Stimulated activated CD4-positive, alpha-beta T cell treated with anti-CD3 and anti-CD28 coated beads, Interleukin-4, amount 100 ng/mL, for 1 hour (primary cell): Measurements from ENCODE around the gene SOCS6.
"Not testable (repeated sequence)": the region's sequence is repeated elsewhere in the genome, so short reads cannot be mapped to it uniquely, and the experiment has no call there.

Experiments used
- DNase-seq: peaks from one replicate; pipeline ENCODE4 v3.0.0-alpha.2; 2020

Gene SOCS6, protein sequence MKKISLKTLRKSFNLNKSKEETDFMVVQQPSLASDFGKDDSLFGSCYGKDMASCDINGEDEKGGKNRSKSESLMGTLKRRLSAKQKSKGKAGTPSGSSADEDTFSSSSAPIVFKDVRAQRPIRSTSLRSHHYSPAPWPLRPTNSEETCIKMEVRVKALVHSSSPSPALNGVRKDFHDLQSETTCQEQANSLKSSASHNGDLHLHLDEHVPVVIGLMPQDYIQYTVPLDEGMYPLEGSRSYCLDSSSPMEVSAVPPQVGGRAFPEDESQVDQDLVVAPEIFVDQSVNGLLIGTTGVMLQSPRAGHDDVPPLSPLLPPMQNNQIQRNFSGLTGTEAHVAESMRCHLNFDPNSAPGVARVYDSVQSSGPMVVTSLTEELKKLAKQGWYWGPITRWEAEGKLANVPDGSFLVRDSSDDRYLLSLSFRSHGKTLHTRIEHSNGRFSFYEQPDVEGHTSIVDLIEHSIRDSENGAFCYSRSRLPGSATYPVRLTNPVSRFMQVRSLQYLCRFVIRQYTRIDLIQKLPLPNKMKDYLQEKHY

GRCh38 chr18:70288851-70289328 lies at the start of gene SOCS6:
Gene SOCS6 (plus strand): TSS chr18:70289045. CDS start chr18:70324669, 35,624 bp downstream.
- DNase-seq: peak; percentile 21

DNA sequence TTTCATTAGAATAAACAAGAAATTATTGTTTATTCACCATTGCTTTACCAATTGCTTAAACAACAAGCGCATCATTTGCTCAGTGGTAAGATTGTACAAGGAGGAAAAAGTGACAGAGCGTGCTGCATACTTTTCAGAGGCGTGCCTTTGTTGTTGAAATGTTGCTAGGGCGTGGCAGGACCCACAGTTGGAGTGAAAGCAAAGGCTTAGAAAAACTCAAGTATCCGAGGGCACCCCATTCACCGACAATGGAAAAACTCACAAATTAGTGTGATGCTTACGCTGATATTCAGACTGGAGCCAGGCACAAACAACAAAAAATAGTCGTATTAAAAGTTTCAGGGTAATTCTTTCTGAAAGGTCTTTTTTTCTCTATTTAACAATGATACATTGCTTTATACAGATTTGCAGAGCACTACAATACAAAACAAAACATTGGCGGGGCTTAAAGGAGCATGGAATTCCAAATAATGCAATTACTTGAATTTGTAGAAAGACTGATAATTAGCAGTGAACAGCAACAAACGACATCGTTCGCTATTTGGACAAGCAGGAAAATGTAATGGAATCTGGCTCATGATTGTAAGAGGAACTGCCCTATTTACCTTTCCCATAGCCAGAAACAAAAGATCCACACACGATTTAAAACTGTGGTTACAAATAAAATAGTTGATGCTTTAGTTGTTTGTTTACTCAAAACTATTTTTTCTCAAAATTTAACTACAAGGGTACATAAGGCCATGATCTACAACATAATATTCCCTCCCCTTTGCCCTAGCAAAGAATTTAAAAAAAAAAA lies 45.5 kb upstream of the SOCS6 start:
- DNase-seq: no peak

- no peak for DNase-seq
These were observed 42.8 kb upstream of the SOCS6 start for GRCh38 chr18:70246061-70246466.

GRCh38 chr18:70249118-70249517 lies 39.7 kb upstream of the SOCS6 start:
- no peak for DNase-seq

DNA sequence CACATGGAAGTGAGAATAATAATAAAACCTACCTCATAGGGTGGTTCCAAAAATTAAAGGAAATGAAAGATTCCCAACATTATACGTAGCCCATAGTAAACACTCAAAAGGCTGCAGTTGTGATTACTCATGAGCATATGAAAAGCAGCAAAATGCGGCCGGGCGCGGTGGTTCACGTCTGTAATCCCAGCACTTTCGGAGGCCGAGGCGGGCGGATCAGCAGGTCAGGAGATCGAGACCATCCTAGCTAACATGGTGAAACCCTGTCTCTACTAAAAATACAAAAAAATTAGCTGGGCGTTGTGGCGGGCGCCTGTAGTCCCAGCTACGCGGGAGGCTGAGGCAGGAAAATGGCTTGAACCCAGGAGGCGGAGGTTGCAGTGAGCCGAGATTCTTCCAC lies 39.0 kb upstream of the SOCS6 start:
- DNase-seq: not testable (repeated sequence)

- no peak for DNase-seq
These were observed 38.1 kb upstream of the SOCS6 start for GRCh38 chr18:70250781-70251180.

GRCh38 chr18:70256184-70256583 lies 32.7 kb upstream of the SOCS6 start:
- DNase-seq: no peak

GRCh38 chr18:70256994-70257393 lies 31.9 kb upstream of the SOCS6 start:
- no peak for DNase-seq

DNA sequence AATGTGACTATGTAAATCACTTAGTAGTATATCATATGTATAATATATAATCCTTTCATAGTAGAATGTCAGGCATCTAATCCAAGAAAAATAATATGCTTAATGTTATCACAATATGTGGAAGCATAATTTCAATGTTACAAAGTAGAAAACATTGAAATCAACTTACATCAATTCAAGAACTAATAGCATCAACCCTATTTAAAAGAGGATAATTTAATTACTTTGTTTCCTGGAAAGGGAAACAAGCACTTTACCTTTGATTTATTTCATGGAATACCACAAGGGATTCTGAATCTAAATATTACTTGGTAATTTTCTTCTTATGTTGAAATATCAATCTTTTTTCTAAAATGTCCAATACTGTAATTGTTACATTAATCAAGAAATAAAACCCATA lies 30.6 kb upstream of the SOCS6 start:
- DNase-seq: no peak

DNA sequence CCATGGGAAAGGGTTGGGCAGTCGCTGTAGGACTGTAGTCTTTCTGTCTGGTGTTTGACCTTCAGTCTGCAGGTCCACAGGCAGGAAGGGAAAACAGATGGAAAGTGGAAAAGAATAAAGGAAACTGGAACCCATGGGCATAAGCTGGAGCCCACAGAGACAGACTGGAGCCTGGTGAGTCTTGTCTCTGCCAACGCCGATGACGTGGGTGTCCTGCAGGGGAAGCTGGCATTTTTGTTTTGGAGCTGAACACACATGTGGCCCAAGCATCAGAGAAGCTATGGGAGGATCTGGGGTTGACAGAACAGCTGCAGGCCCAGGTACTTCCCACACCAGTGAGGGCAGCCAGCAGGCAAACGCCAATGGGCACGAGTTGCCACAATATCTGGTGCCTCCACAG lies 28.2 kb upstream of the SOCS6 start:
- DNase-seq: no peak

DNA sequence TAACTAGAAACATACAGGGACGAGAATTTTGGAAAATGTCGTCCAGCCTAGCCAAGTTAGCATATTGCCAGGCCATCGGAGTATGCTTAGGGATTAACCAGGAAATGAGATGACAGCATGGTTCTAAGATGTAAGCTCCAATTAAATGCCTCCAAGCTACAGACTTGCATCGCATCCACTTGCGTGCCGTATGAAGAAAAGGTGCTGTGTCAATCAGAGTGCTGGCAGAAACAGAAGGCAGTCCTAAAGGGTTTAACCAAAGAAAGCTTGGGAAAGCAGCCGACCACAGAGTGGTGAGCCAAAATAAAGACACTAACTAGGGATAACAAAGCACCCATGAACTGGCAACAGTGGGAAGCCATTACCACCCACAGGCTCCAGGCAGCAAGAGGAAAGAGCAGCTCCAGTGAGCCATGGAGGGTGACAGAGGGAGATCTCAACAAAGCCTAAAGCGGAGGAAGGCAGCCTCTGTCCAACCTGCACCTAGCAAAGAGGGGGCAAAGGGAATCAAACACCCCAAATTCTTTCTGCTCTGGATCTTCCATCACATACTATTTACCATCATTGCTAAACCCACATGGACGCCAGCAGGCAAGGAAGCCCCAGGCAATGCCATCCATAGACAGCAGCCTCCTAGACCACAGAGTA lies 27.6 kb upstream of the SOCS6 start:
- DNase-seq: no peak

DNA sequence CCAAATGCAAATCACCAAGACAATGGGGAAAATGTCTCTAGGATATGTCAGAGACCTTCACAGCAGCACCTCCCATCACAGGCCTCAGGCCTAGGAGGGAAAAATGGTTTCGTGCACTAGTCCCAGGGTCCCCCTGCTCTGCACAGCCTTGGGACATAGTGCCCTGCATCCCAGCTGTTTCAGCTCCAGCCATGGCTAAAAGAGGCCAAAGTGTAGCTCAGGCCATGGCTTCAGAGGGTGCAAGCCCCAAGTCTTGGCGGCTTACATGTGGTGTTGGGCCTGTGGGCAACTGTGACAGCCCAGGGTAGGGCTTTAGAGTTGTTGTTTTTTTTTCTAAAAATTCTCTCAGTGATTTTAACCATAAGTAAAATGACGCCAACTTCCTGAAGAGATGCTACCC lies 25.5 kb upstream of the SOCS6 start:
- no peak for DNase-seq

DNA sequence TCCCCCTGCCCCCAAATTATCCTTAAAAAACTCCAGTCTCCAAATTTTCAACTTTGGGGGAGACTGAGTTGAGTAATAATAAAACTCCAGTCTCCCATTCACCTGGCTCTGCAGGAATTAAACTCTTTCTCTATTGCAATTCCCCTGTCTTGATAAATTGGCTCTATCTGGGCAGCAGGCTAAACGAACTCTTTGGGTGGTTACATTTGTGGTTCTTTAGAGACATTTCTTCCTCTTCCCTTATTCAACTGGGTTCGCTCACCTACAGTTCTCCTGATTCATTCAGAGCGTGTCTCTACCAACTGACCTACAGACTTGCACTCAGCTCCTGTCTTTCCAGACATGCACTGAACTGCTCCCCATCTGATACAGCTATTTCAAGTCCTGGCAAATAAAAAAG lies 17.1 kb upstream of the SOCS6 start:
- DNase-seq: no peak

- no peak for DNase-seq
These were observed 15.8 kb upstream of the SOCS6 start for GRCh38 chr18:70273021-70273420.

- no peak for DNase-seq
These were observed 12.2 kb upstream of the SOCS6 start for GRCh38 chr18:70276416-70277191.

DNA sequence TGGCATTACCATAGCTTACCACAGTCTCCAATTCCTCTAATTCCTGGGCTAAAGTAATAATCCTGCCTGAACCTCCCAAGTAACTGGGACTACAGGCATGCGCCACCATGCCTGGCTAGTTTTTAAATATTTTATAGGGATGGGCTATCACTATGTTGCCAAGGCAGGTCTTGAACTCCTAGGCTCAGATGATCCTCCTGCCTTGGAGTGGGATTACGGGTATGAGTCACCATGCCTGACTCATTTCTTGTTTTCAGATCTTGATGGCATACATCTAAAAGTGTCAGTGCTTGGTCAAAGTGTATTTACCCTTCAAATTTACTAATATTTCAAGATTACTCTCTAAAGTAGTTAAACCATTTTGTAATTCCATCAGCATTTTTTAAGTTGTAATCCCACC lies 9.4 kb upstream of the SOCS6 start:
- DNase-seq: no peak

DNA sequence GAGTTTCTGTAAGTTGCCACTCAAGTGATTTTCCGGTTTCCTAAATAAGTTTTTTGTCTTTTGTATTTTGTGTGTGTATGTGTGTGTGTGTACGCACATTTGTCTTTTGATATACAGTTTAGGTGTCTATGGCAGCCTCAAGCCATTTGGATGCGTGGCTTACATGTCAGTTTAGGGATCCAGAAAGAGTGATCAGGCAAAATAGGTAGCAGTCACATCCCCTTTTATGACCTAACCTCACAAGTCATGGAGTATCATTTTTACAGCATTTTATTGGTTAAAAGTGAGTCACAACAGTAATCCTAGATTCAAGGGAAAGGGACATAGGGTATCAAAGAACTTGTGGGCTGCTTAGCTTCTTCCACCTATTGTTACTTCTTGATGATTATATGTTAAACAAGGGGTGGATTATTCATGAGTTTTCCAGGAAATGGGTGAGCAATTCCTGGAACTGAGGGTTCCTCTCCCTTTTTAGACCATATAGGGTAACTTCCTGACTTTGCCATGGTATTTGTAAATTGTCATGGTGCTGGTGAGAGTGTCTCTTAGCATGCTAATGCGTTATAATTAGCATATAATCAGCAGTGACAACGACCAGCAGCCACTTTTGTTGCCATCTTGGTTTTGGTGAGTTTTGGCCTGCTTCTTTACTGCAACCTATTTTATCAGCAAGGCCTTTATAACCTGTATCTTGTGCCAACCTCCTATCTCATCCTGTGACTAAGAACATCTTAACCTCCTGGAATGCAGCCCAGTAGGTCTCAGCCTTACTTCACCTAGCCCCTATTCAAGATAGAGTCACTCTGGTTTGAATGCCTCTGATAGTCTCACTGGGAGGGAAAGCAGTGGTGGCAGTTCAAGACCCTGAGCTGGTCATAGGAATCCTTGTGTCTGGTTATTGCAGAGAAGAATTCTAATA lies 8.6 kb upstream of the SOCS6 start:
- DNase-seq: no peak

GRCh38 chr18:70284976-70285620 lies 3.7 kb upstream of the SOCS6 start:
- no peak for DNase-seq

DNA sequence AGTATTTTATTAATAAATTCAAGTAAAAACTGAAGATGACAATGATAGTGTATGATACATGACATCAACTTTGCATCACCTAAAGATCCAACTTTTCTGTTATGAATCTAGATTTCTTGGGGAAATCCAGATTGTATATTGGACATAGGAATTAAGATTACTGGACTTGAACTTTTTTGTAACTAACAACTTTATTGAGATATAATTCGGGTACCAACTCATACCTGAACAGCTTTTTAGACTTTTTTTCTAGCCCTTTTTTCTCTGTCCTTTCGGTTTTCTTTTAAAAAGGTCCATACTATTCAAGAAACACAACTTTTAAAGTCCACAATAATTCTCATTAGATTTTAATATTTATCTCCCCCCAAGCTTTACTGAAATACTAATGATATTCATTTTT lies 1.1 kb upstream of the SOCS6 start:
- DNase-seq: no peak

DNA sequence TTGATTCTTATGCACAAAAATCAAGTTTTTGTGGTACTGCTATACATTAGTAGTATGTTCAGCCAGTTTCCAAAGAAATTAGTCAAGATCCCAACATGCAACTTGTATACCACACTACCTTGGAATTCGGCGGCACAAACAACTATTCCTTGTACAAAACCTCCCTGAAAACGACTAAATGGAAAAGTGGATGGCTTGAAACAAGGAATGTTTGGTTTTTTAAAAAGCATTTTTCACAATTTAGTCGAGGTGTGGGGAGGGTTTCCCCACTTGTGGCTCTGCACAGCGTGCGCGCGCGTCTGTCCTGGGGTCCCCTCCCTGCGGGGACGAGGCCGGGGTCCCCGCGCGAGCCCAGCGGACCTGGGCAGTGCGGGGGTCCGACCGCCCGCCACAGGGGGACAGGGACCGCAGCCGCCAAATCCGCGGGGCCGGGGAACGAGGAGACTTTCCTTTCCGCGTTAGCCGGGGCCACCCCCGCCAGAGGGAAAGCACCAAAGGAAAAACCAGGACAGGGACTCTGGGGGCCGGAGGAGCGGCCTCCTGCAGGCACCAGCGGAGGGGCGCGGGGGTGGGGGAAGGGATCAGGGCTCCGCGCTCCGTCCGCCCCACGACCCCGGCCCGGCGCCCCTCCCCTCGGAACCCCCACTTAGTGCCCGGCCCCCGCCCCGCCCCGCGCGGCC lies 534 bp upstream of the SOCS6 start:
- DNase-seq: no peak
